Spleen (tissue), 7 donors: ENCODE data around the gene ECT2L.

Experiments used
- CTCF ChIP-seq, 11 experiments: fragments of 200-600 bp in 7 of 11; fragments of 450-650 bp in 4 of 11; sonication (generic) in 4 of 11; IDR thresholded peaks in 8 of 11; conservative IDR thresholded peaks in 3 of 11; 1 replicate in 7 of 11; 2 replicates in 4 of 11; pipeline versions ENCODE4 v1.4.0 to v1.8.0; 2016 to 2021; ENCODE audit warnings: antibody characterized with exemption in 11 of 11, inconsistent platforms in 4 of 11, mild to moderate bottlenecking in 1 of 11
- POLR2AphosphoS5 ChIP-seq, 3 donors: sonication (generic); formaldehyde crosslinking; IDR thresholded peaks; one replicate each; pipeline ENCODE4 v1.5.1; 2017; ENCODE audit warnings: antibody characterized with exemption in 3 of 3
- donor health status: DM: no; HTN: no; CAD: no; lungs with moderate emphysema.
- donor health status: DM: no; HTN: no; CAD: no.
- donor health status: DM: no; HTN: no; CAD: no.

- TF ChIP-seq CTCF (IDR thresholded peaks at IDR 0.05 in 8 of 11, conservative IDR thresholded peaks at IDR 0.05 in 3 of 11) = no peak
- no peak for TF ChIP-seq POLR2AphosphoS5 (IDR thresholded peaks at IDR 0.05)
These were observed 89.4 kb downstream of the ECT2L start for GRCh38 chr6:138885156-138885819.
